GM19099 (cell line): Measurements from ENCODE around the gene MAPRE2.

Source experiments
- POLR2A ChIP-seq: IDR thresholded peaks from 3 replicates; pipeline ENCODE4 v1.6.1; 2011; ENCODE audit warnings: low read depth; ENCODE audit not compliant: insufficient read length; ENCODE audit errors: extremely low read depth

MAPRE2 gene

GRCh38 chr18:35040988-35041814 is at the start of gene MAPRE2:
Gene MAPRE2 (plus strand): TSS chr18:35041413. CDS start chr18:35041540, 127 bp downstream.
- peak; percentile 92 for TF ChIP-seq POLR2A

GRCh38 chr18:34991561-34991960 is 49.7 kb upstream of the MAPRE2 start:
- no peak for TF ChIP-seq POLR2A

DNA sequence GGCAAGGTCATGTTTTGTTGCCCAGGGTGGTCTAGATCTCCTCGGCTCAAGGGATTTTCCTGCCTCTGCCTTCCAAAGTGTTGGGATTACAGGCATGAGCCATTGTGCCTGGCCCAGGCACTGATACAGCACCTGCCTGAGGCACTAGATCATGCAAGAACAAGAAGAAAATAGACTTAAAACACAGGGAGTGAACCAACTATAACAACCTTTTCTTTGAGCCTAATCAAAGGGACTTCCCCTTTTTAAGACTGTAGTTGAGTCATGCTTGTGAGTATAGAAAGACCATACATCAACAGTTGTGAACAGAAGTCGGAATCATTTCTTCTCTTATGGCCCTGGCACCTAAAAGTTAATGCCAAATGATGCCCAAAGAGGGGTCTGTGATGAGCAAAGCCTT is 47.9 kb upstream of the MAPRE2 start:
- TF ChIP-seq POLR2A = no peak

GRCh38 chr18:34995746-34996145 is 45.5 kb upstream of the MAPRE2 start:
- no peak for TF ChIP-seq POLR2A

- no peak for TF ChIP-seq POLR2A
These were observed 42.6 kb upstream of the MAPRE2 start for GRCh38 chr18:34998661-34999060.

DNA sequence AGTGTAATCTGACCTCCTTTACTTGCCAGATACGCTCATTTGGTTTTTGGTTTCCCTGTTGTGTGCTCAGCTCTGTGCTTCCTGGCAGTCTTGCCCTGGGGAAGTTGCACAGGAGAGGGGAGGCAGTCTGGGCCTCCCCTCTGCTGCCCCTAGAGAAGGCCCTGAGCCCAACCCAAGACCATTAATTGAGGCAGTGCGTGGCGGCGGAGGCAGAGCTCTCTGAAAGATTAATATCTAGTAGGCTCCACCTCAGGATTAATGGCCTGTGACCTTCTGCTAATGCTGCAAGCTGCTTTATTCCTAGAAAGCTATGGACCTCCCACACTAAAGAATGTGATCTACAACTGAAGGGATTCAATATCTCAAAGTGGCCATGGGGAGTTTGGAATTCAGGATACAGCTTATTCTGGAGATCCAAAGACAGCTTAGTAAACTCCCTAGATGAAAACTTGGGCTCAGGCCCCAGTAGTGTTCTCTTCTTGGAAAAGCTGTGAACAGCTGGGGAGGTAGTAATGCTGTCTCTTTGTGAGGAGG is 41.4 kb upstream of the MAPRE2 start:
- no peak for TF ChIP-seq POLR2A

DNA sequence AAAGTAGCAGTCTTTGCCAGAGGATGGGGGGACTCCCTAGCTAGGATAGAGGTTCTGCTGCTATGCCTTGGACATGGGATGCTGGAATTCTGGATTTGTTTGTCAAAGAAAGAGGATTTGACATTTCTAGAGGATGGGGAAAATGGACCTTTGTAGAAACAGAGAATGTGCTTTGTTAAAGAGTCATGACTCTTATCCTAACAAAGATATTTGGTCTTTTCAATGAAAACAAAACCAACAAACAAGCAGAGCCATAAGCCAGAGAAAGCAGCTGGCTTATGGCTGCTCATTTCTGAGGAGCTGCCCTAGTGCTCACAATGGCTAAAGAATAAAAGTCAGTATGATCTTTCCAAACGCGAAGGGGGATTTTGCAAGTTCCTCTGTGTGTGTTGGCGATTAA is 40.8 kb upstream of the MAPRE2 start:
- TF ChIP-seq POLR2A = no peak

DNA sequence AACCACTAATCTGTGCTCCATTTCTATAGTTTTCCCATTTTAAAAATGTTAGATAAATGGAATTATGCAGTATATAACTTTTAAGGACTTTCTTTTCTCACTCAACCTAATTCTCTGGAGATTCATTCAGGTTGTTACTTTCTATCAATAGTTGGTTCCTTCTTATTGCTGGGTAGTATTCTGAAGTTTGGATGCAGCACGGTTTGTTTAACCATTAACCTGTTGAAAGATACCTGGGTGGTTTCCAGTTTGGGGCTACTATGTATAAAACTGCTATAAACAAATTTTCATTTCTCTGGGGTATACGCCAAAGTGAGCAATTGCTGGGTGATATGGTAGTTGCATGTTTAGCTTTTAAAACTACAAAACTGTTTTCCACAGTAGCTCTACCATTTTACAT is 39.1 kb upstream of the MAPRE2 start:
- TF ChIP-seq POLR2A = no peak

DNA sequence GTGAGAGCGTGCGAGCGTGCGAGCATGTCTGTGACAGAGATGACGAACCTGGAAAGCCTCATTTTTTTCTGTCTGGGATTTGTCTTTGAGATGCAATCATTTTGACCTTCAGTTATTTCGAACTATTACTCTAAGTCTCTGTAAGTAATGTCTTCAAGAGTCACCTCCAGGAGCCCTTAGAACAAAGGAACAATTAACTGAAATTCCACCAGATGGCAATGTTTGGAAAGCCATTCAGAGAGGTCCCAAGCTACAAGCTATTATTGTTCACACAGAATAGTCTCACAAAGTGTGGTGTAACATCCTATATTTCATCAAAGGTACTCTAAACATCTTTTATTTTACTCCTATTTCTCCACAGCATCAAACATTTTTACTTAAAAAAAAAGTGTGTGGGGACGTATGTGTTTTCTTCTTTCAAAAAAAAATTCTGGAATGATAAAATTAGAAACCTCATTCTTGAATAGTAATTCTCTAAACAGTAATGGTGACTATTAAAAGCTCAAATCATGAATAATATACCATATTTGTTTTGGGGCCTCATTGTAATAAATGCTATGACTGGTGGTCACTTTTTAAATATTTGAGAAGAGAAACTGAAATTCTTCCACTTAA is 35.1 kb upstream of the MAPRE2 start:
- TF ChIP-seq POLR2A = no peak

GRCh38 chr18:35010156-35010555 is 31.1 kb upstream of the MAPRE2 start:
- no peak for TF ChIP-seq POLR2A

- TF ChIP-seq POLR2A = no peak
These were observed 30.2 kb upstream of the MAPRE2 start for GRCh38 chr18:35010993-35011392.

DNA sequence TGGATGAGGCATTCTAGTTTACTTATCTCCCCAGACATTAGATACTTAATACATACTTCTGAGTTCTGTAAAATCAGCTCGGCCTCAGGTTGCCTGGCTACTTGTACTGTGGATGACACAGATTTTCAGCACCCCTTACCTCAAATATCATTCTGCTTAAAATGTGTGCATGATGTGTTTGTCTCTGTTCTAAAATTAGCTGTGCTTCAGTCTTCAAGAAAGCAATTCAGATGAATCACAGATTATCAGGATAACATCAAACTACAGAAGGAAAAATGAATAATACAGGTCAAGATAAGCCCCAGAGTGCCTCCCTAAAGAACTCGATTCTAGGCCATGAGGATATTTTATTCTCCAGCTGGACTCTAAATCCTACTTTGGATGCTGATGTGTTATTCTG is 21.3 kb upstream of the MAPRE2 start:
- TF ChIP-seq POLR2A = no peak

GRCh38 chr18:35022426-35023001 is 18.7 kb upstream of the MAPRE2 start:
- TF ChIP-seq POLR2A = no peak

DNA sequence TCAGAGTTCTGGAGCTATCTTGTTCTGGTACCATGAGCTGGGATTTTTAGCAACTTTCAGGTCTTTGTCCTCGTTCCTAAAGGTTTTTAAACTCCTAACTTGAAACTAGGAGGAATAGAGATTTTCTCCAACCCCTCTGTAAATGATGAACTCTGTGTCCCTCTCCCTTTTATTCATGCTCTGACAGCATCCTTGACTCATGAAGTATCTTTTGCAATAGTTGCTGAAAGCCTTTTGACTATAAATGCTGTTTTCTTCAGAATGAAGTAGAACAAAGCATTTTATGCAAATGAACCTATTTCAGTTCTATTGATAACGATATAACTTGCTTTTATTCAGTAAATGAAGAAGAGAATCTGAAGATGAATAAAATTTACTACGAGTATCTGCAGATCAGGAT is 17.0 kb upstream of the MAPRE2 start:
- no peak for TF ChIP-seq POLR2A

- no peak for TF ChIP-seq POLR2A
These were observed 16.2 kb upstream of the MAPRE2 start for GRCh38 chr18:35024965-35025364.

- TF ChIP-seq POLR2A = no peak
These were observed 14.7 kb upstream of the MAPRE2 start for GRCh38 chr18:35026407-35027061.

- TF ChIP-seq POLR2A = no peak
These were observed 14.0 kb upstream of the MAPRE2 start for GRCh38 chr18:35027206-35027605.
